GM23248 (cell line): ENCODE results near the gene NDUFA1.

Source experiments
- EZH2 ChIP-seq: fragments of 200-600 bp; sonication (generic); IDR thresholded peaks from 2 replicates; pipeline ENCODE4 v1.6.1; 2018; ENCODE audit warnings: antibody characterized with exemption, mild to moderate bottlenecking; ENCODE audit not compliant: insufficient read depth, poor library complexity, severe bottlenecking
- EZH2phosphoT487 ChIP-seq: fragments of 200-600 bp; sonication (generic); IDR thresholded peaks from 2 replicates; pipeline ENCODE4 v1.6.1; 2018; ENCODE audit warnings: antibody characterized with exemption, moderate library complexity, mild to moderate bottlenecking, low read depth; ENCODE audit not compliant: insufficient read depth

GRCh38 chrX:119900976-119901375, 29.3 kb downstream of the NDUFA1 start:
- TF ChIP-seq EZH2: no peak
- TF ChIP-seq EZH2phosphoT487: no peak
